ELF-1 (cell line): ENCODE measurements around the gene KIRREL3.
"Not testable (repeated sequence)": the region's sequence is repeated elsewhere in the genome, so short reads cannot be mapped to it uniquely, and the experiment has no call there.

Experiments
- DNase-seq: peaks from one replicate; pipeline ENCODE4 v3.0.0-alpha.2; 2016; ENCODE audit warnings: low read depth, low spot score

The KIRREL3 gene

GRCh38 chr11:126407682-126408288 lies 592.8 kb downstream of the KIRREL3 start:
- DNase-seq = no peak

GRCh38 chr11:126407101-126407521 lies 593.5 kb downstream of the KIRREL3 start:
- no peak for DNase-seq

GRCh38 chr11:126406368-126406767 lies 594.2 kb downstream of the KIRREL3 start:
- no peak for DNase-seq

GRCh38 chr11:126405906-126406305 lies 594.7 kb downstream of the KIRREL3 start:
- DNase-seq = peak; percentile 83

GRCh38 chr11:126405374-126405773 lies 595.2 kb downstream of the KIRREL3 start:
- peak; percentile 70 for DNase-seq

GRCh38 chr11:126404367-126404766 lies 596.2 kb downstream of the KIRREL3 start:
- DNase-seq = peak; percentile 46

GRCh38 chr11:126403658-126404057 lies 596.9 kb downstream of the KIRREL3 start:
- no peak for DNase-seq

- peak; percentile 93 for DNase-seq
These were observed 597.5 kb downstream of the KIRREL3 start for GRCh38 chr11:126403022-126403581.

GRCh38 chr11:126400479-126400878 lies 600.1 kb downstream of the KIRREL3 start:
- DNase-seq = no peak

- DNase-seq = no peak
These were observed 600.6 kb downstream of the KIRREL3 start for GRCh38 chr11:126400019-126400418.

GRCh38 chr11:126398721-126399120 lies 601.8 kb downstream of the KIRREL3 start:
- DNase-seq = no peak

GRCh38 chr11:126398296-126398695 lies 602.3 kb downstream of the KIRREL3 start:
- no peak for DNase-seq

GRCh38 chr11:126396965-126397364 lies 603.6 kb downstream of the KIRREL3 start:
- no peak for DNase-seq

- not testable (repeated sequence) for DNase-seq
These were observed 604.3 kb downstream of the KIRREL3 start for GRCh38 chr11:126396266-126396665.

GRCh38 chr11:126395784-126396183 lies 604.8 kb downstream of the KIRREL3 start:
- not testable (repeated sequence) for DNase-seq

- DNase-seq = not testable (repeated sequence)
These were observed 605.9 kb downstream of the KIRREL3 start for GRCh38 chr11:126394634-126395072.

- DNase-seq = no peak
These were observed 606.5 kb downstream of the KIRREL3 start for GRCh38 chr11:126394036-126394435.

GRCh38 chr11:126393143-126393542 lies 607.4 kb downstream of the KIRREL3 start:
- no peak for DNase-seq

GRCh38 chr11:126392633-126393013 lies 607.9 kb downstream of the KIRREL3 start:
- DNase-seq = no peak

- DNase-seq = no peak
These were observed 608.5 kb downstream of the KIRREL3 start for GRCh38 chr11:126391970-126392632.

- no peak for DNase-seq
These were observed 609.1 kb downstream of the KIRREL3 start for GRCh38 chr11:126391286-126391954.

- DNase-seq = no peak
These were observed 610.2 kb downstream of the KIRREL3 start for GRCh38 chr11:126390272-126390867.
